Right lobe of liver (tissue), 6 donors: Measurements from ENCODE around the gene CREB3L4. TPM values are rescaled to one million over a fixed set of nuclear protein-coding genes. Genes with fewer than 3 reads are reported as not detected.

Experiments used
- ATAC-seq, 4 donors: fragments of 200-7000 bp; cut with Tn5 transposase; one replicate each; pipeline ENCODE4 v1.9.1; 2020; ENCODE audit warnings: mild to moderate bottlenecking in 4 of 4, moderate library complexity in 4 of 4
- DNase-seq, 3 donors: peaks; one replicate each; pipeline ENCODE4 v3.0.0-alpha.2; 2020
- H3K27ac ChIP-seq, 3 donors: fragments of 200-600 bp; one replicate each; pipeline ENCODE4 v1.8.0; 2022
- H3K27me3 ChIP-seq, 2 donors: fragments of 200-600 bp; one replicate each; pipeline ENCODE4 v1.8.0; 2022
- H3K36me3 ChIP-seq, 4 donors: fragments of 200-600 bp; sonication (generic) in 1 of 4; one replicate each; pipeline versions ENCODE4 v1.5.1 to v1.8.0; 2017 to 2022; ENCODE audit warnings: control low read depth in 1 of 4
- H3K4me1 ChIP-seq, 4 donors: fragments of 200-600 bp; sonication (generic) in 1 of 4; one replicate each; pipeline versions ENCODE4 v1.5.1 to v1.8.0; 2017 to 2022; ENCODE audit warnings: control low read depth in 1 of 4
- H3K4me3 ChIP-seq, 3 donors: fragments of 200-600 bp; one replicate each; pipeline ENCODE4 v1.8.0; 2022
- H3K9me3 ChIP-seq, 4 donors: fragments of 200-600 bp; sonication (generic) in 1 of 4; one replicate each; pipeline versions ENCODE4 v1.5.1 to v1.8.0; 2017 to 2022; ENCODE audit warnings: control low read depth in 1 of 4
- POLR2A ChIP-seq: fragments of 450-650 bp; IDR thresholded peaks from one replicate; pipeline ENCODE4 v1.6.1; 2017; ENCODE audit warnings: antibody characterized with exemption, mild to moderate bottlenecking
- WGBS: methylation state at CpG from one replicate; pipeline ENCODE4 v1.1.6; 2018; ENCODE audit warnings: low coverage, low lambda C conversion rate; ENCODE audit not compliant: insufficient coverage; ENCODE audit errors: missing lambda C conversion rate; 5-methylcytosine and 5-hydroxymethylcytosine counted together
- intact Hi-C, 2 donors: fragments of 100-400 bp; cut with DNase I; formaldehyde crosslinking; loops; one replicate each; pipeline versions ENCODE4 v1.11.2 to v1.14.1; 2022
- total RNA-seq, 6 experiments: library from RNA; depleted of rRNA in 2 of 6; stranded (reverse); fragments of >200 nt in 2 of 6; fragmentation: NEBNext Ultra II Directional in 3 of 6; extraction: Animal tissue kit (Norgen Biotek cat#: 25700) in 3 of 6; gene quantifications; one replicate each; pipeline versions ENCODE4 v1.1.0 to v1.2.4, GENCODE V29; 2016 to 2023
- TF ChIP-seq, protein P1 (sequence below), 4 donors: fragments of 200-600 bp in 3 of 4; fragments of 450-650 bp in 1 of 4; IDR thresholded peaks; one replicate each; pipeline versions ENCODE4 v1.5.1 to v1.8.0; 2016 to 2022; ENCODE audit warnings: antibody characterized with exemption in 4 of 4, mild to moderate bottlenecking in 2 of 4
- donor health status: DM: no; HTN: yes; CAD: no.
- donor health status: DM: no; HTN: no; CAD: no.
- donor health status: DM: no; HTN: no; CAD: no.
- donor health status: DM: no; HTN: yes; CAD: no.
- donor health status: DM: no; HTN: yes; CAD: no.

CREB3L4 gene
- total RNA-seq, 6 experiments from 2014 or later: 4.9 to 11.1 (median 8.2) TPM

DNA sequence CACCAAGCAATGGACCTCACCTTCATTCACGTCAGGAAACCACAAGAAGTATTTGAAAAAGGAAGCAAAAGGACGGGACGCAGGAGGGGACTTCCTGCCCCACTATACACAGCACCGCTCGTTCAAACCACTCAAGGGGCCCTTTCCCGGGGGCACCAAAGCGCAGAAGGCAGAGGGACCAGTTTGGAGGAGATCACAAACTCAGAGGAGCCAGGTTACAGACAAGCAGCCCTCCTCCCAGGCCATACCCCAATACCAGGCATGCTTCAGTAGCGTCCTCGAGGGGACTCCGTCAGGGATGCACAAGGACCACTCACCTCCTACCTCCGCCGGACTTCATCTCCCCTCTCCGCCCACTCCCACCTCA is 10.0 kb upstream of the CREB3L4 start:
- H3K27ac ChIP-seq: peak overlapping the region; percentile 75 to 92 (median 89)

DNA sequence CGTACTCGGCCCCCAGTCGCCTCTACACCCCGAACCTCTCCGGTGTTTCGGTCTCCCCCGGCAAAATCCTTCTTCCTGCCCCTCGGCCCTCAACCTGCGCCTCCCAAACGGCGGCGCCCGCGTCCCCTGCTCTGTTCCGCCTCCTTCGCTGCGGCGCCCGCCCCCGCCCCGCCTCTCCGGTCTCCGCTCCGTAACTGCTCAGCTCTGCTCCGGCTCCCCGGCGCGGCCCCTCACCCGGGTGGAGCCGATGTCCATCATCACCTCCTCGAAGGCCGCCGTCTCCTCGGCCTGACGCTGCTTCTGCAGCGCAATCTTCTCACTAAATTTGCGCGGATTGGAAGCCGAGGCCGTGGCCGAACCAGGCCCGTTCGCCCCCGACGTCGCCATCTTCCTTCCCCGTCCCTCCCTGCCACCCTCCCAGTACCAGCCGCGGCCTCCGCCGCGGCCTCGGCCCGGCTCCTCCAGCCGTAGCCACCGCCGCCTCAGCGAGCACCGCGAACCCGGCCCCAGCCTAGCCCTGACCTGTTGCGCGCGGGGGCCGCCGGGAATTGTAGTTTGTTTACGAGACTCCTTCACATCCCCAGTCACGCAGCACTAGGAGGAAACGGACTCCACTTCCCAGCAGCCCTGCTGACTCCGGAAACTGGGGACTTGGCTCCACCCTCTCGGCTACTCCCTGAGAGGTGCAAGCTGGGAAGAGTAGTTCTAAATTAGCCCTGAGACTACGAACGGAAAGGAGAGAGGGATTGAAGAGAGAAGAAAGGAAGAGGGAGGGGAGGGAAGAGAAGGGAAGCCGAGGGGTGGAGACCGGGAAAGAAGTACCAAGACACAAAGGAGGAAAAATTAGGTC is 9.4 kb upstream of the CREB3L4 start, which contains the start of gene CRTC2:
TSS of gene CRTC2 (minus strand) at position 502 of the 850 bp plus-strand sequence. CDS start at position 387, 115 bp downstream.
- Histone ChIP-seq H3K4me1 (peaks cover 0 to 56% (median 21%) of the 10 kb centered on the region in 4 donors), H3K27me3 (no peaks in the 10 kb centered on the region), H3K27ac (peak within 1 kb of the TSS; percentile 75 to 92 (median 89)), H3K4me3 (peak within 1 kb of the TSS; percentile 77 to 99 (median 92)), H3K36me3 (peaks cover 0 to 7% (median 2%) of the 10 kb centered on the region in 4 donors), H3K9me3 (no peaks in the 10 kb centered on the region)
- WGBS: 0% methylated on average over 35 of the region's 75 CpGs
- TF ChIP-seq, protein P1, sequence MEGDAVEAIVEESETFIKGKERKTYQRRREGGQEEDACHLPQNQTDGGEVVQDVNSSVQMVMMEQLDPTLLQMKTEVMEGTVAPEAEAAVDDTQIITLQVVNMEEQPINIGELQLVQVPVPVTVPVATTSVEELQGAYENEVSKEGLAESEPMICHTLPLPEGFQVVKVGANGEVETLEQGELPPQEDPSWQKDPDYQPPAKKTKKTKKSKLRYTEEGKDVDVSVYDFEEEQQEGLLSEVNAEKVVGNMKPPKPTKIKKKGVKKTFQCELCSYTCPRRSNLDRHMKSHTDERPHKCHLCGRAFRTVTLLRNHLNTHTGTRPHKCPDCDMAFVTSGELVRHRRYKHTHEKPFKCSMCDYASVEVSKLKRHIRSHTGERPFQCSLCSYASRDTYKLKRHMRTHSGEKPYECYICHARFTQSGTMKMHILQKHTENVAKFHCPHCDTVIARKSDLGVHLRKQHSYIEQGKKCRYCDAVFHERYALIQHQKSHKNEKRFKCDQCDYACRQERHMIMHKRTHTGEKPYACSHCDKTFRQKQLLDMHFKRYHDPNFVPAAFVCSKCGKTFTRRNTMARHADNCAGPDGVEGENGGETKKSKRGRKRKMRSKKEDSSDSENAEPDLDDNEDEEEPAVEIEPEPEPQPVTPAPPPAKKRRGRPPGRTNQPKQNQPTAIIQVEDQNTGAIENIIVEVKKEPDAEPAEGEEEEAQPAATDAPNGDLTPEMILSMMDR (IDR thresholded peaks at IDR 0.05): no peak
- peak; percentile 58 for TF ChIP-seq POLR2A
- ATAC-seq (peak; percentile 75 to 83 (median 79)), DNase-seq (peak; percentile 98 to 99 (median 99))
- intact Hi-C loops: no loop called here

More for the DNA sequence above, 10.0 kb upstream of the CREB3L4 start:
- DNase-seq (no peak), ATAC-seq (no peak)
- Histone ChIP-seq H3K4me1 (peaks cover 0 to 58% (median 23%) of the 10 kb centered on the region in 4 donors), H3K27me3 (no peaks in the 10 kb centered on the region), H3K9me3 (no peaks in the 10 kb centered on the region), H3K4me3 (peak overlapping the region; percentile 77 to 99 (median 92)), H3K36me3 (peaks cover 0 to 13% (median 5%) of the 10 kb centered on the region in 4 donors)
- intact Hi-C loops: no loop called here
- no peak for TF ChIP-seq POLR2A
- TF ChIP-seq, protein P1 (IDR thresholded peaks at IDR 0.05): no peak
- 0% methylated on average over 10 of the region's 13 CpGs for WGBS

DNA sequence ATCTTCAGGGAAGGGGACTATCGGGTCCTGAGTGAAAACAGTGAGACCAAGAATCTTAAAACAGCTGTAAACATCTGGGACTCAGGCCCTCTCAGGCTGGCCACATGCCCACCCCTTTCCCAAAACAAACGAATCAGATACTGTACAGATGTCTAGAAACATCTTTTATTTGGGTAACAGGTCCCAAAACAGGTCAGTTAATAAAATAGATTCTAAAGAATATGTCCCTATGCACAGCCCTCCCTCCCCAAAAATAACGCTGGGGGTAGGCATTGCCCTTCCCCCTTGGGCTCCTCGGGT is 8.8 kb upstream of the CREB3L4 start:
- Histone ChIP-seq H3K36me3 (peaks cover 0 to 5% (median 1%) of the 10 kb centered on the region in 4 donors), H3K4me3 (peak overlapping the region in 2 of 3 donors; percentile 77 to 92), H3K9me3 (no peaks in the 10 kb centered on the region), H3K27ac (peak overlapping the region; percentile 2 to 52 (median 9)), H3K27me3 (no peaks in the 10 kb centered on the region), H3K4me1 (peaks cover 0 to 51% (median 19%) of the 10 kb centered on the region in 4 donors)
- intact Hi-C loops: no loop called here
- no peak for TF ChIP-seq POLR2A
- TF ChIP-seq, protein P1 (IDR thresholded peaks at IDR 0.05): no peak
- ATAC-seq: no peak
- no peak for DNase-seq
- WGBS: 20% methylated on average over 4 of the region's 4 CpGs

DNA sequence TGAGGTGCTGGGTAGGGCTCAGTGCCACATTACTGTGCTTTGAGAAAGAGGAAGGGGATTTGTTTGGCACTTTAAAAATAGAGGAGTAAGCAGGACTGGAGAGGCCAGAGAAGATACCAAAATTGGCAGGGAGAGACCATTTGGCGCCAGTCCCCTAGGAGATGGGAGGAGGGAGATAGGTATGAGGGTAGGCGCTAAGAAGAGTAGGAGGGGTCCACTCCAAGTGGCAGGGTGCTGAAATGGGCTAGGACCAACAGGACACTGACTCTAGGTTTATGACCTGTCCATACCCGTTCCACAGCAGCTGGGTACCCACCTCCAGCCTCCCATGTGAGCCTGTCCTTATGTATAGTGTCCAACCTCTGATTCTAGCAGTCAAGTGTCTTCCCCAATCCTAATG is 8.2 kb upstream of the CREB3L4 start:
- ATAC-seq (no peak), DNase-seq (no peak)
- Histone ChIP-seq H3K36me3 (peaks cover 0 to 5% (median 1%) of the 10 kb centered on the region in 4 donors), H3K27ac (peak overlapping the region in 2 of 3 donors; percentile 9 to 52), H3K27me3 (no peaks in the 10 kb centered on the region), H3K4me3 (no peak overlapping the region), H3K4me1 (peaks cover 0 to 52% (median 19%) of the 10 kb centered on the region in 4 donors), H3K9me3 (no peaks in the 10 kb centered on the region)
- 50% methylated on average over 2 of the region's 3 CpGs for WGBS
- intact Hi-C loops: no loop called here
- TF ChIP-seq POLR2A: no peak
- TF ChIP-seq, protein P1 (IDR thresholded peaks at IDR 0.05): no peak
